Naive B cell (primary cell): Measurements from ENCODE around the gene ZNF385B. TPM values are rescaled to one million over a fixed set of nuclear protein-coding genes. Genes with fewer than 3 reads are reported as not detected.

Experiments used
- ATAC-seq, 2 donors: fragments of 150-1000 bp; cut with Tn5 transposase; 2 replicates each; pipeline ENCODE4 v1.10.0; 2021; ENCODE audit warnings: low read depth in 2 of 2, mild to moderate bottlenecking in 2 of 2, moderate library complexity in 2 of 2
- DNase-seq: peaks from one replicate; pipeline ENCODE4 v3.0.0; 2022
- H3K27ac Mint-ChIP-seq, 6 donors: one replicate each; pipeline ENCODE4 v1.8.0; 2020 to 2022; ENCODE audit warnings: mild to moderate bottlenecking in 6 of 6, mixed read lengths in 6 of 6, moderate library complexity in 5 of 6, inconsistent platforms in 2 of 6
- H3K27me3 Mint-ChIP-seq, 3 donors: one replicate each; pipeline ENCODE4 v1.8.0; 2021 to 2022; ENCODE audit warnings: mixed read lengths in 3 of 3, mild to moderate bottlenecking in 1 of 3
- H3K36me3 Mint-ChIP-seq, 2 donors: one replicate each; pipeline ENCODE4 v1.8.0; 2020 to 2022; ENCODE audit warnings: mixed read lengths in 2 of 2, inconsistent platforms in 1 of 2, mild to moderate bottlenecking in 1 of 2
- H3K4me1 Mint-ChIP-seq, 3 donors: one replicate each; pipeline ENCODE4 v1.8.0; 2020 to 2022; ENCODE audit warnings: mixed read lengths in 3 of 3, inconsistent platforms in 1 of 3, mild to moderate bottlenecking in 1 of 3, moderate library complexity in 1 of 3
- H3K4me3 Mint-ChIP-seq, 8 donors: one replicate each; pipeline ENCODE4 v1.8.0; 2020 to 2022; ENCODE audit warnings: mild to moderate bottlenecking in 8 of 8, mixed read lengths in 8 of 8, moderate library complexity in 8 of 8, inconsistent platforms in 2 of 8
- H3K9me3 Mint-ChIP-seq, 7 donors: one replicate each; pipeline ENCODE4 v1.8.0; 2020 to 2022; ENCODE audit warnings: mixed read lengths in 7 of 7, mild to moderate bottlenecking in 5 of 7, inconsistent platforms in 2 of 7, moderate library complexity in 1 of 7
- polyA plus RNA-seq, 6 donors: library from polyadenylated mRNA; unstranded; fragments of 300-500 nt; fragmentation: Illumina TruSeq; gene quantifications; one replicate each; pipeline ENCODE4 v1.2.3, GENCODE V29; 2021; ENCODE audit warnings: low read depth in 6 of 6

Gene ZNF385B
- polyA plus RNA-seq, 6 donors from 2014 or later, result not detected

- Mint-ChIP-seq H3K36me3 (no peaks in the 10 kb centered on the region), H3K4me1 (no peaks in the 10 kb centered on the region), H3K27ac (no peak overlapping the region), H3K9me3 (peaks cover 0 to 4% (median 0%) of the 10 kb centered on the region in 7 donors), H3K4me3 (no peak overlapping the region), H3K27me3 (no peaks in the 10 kb centered on the region)
- no peak for ATAC-seq
- DNase-seq, result no peak
Measured at GRCh38 chr2:179581605-179582004, 279.8 kb downstream of the ZNF385B start.

- Mint-ChIP-seq H3K36me3 (no peaks in the 10 kb centered on the region), H3K4me3 (no peak overlapping the region), H3K27me3 (peaks cover 0 to 5% (median 0%) of the 10 kb centered on the region in 3 donors), H3K9me3 (peaks cover 0 to 4% (median 0%) of the 10 kb centered on the region in 7 donors), H3K27ac (no peak overlapping the region), H3K4me1 (no peaks in the 10 kb centered on the region)
- DNase-seq, result no peak
- no peak for ATAC-seq
Measured at GRCh38 chr2:179580378-179581146, 280.9 kb downstream of the ZNF385B start.

GRCh38 chr2:179579800-179580199, 281.6 kb downstream of the ZNF385B start:
- no peaks in the 10 kb centered on the region for H3K36me3 Mint-ChIP-seq
- H3K4me3 Mint-ChIP-seq, result no peak overlapping the region
- no peak overlapping the region for H3K27ac Mint-ChIP-seq
- H3K4me1 Mint-ChIP-seq, result no peaks in the 10 kb centered on the region
- ATAC-seq (no peak), DNase-seq (no peak)
- peaks cover 0 to 4% (median 0%) of the 10 kb centered on the region in 7 donors for H3K9me3 Mint-ChIP-seq
- peaks cover 0 to 8% (median 4%) of the 10 kb centered on the region in 3 donors for H3K27me3 Mint-ChIP-seq

- no peak for DNase-seq
- H3K27ac Mint-ChIP-seq, result no peak overlapping the region
- no peaks in the 10 kb centered on the region for H3K4me1 Mint-ChIP-seq
- no peak overlapping the region for H3K4me3 Mint-ChIP-seq
- H3K27me3 Mint-ChIP-seq, result peaks cover 0 to 10% (median 7%) of the 10 kb centered on the region in 3 donors
- H3K9me3 Mint-ChIP-seq, result peaks cover 0 to 5% (median 0%) of the 10 kb centered on the region in 7 donors
- H3K36me3 Mint-ChIP-seq, result no peaks in the 10 kb centered on the region
- no peak for ATAC-seq
Measured at GRCh38 chr2:179578171-179578916, 283.1 kb downstream of the ZNF385B start.

- DNase-seq, result no peak
- Mint-ChIP-seq H3K9me3 (peaks cover 0 to 3% (median 0%) of the 10 kb centered on the region in 7 donors), H3K27ac (no peak overlapping the region), H3K4me3 (no peak overlapping the region), H3K36me3 (no peaks in the 10 kb centered on the region), H3K4me1 (no peaks in the 10 kb centered on the region), H3K27me3 (peaks cover 0 to 10% (median 7%) of the 10 kb centered on the region in 3 donors)
- ATAC-seq, result no peak
Measured at GRCh38 chr2:179574061-179574519, 287.3 kb downstream of the ZNF385B start.

- H3K36me3 Mint-ChIP-seq, result no peaks in the 10 kb centered on the region
- no peak overlapping the region for H3K27ac Mint-ChIP-seq
- no peak for DNase-seq
- no peaks in the 10 kb centered on the region for H3K4me1 Mint-ChIP-seq
- peaks cover 4 to 10% (median 7%) of the 10 kb centered on the region in 3 donors for H3K27me3 Mint-ChIP-seq
- H3K4me3 Mint-ChIP-seq, result no peak overlapping the region
- ATAC-seq, result no peak
- peaks cover 0 to 3% (median 0%) of the 10 kb centered on the region in 7 donors for H3K9me3 Mint-ChIP-seq
Measured at GRCh38 chr2:179572544-179572943, 288.9 kb downstream of the ZNF385B start.

GRCh38 chr2:179571721-179572120, 289.7 kb downstream of the ZNF385B start:
- H3K4me1 Mint-ChIP-seq, result no peaks in the 10 kb centered on the region
- H3K27ac Mint-ChIP-seq, result no peak overlapping the region
- H3K4me3 Mint-ChIP-seq, result no peak overlapping the region
- H3K9me3 Mint-ChIP-seq, result peaks cover 0 to 3% (median 0%) of the 10 kb centered on the region in 7 donors
- H3K27me3 Mint-ChIP-seq, result peaks cover 4 to 10% (median 7%) of the 10 kb centered on the region in 3 donors
- ATAC-seq (no peak), DNase-seq (no peak)
- no peaks in the 10 kb centered on the region for H3K36me3 Mint-ChIP-seq

- H3K27me3 Mint-ChIP-seq, result peaks cover 4 to 10% (median 7%) of the 10 kb centered on the region in 3 donors
- no peaks in the 10 kb centered on the region for H3K4me1 Mint-ChIP-seq
- H3K36me3 Mint-ChIP-seq, result no peaks in the 10 kb centered on the region
- DNase-seq, result no peak
- H3K9me3 Mint-ChIP-seq, result peaks cover 0 to 3% (median 0%) of the 10 kb centered on the region in 7 donors
- no peak overlapping the region for H3K4me3 Mint-ChIP-seq
- H3K27ac Mint-ChIP-seq, result no peak overlapping the region
- no peak for ATAC-seq
Measured at GRCh38 chr2:179571252-179571651, 290.2 kb downstream of the ZNF385B start.

GRCh38 chr2:179569831-179570233, 291.6 kb downstream of the ZNF385B start:
- H3K27me3 Mint-ChIP-seq, result peaks cover 2 to 16% (median 3%) of the 10 kb centered on the region in 3 donors
- H3K9me3 Mint-ChIP-seq, result peaks cover 0 to 3% (median 0%) of the 10 kb centered on the region in 7 donors
- DNase-seq (no peak), ATAC-seq (no peak)
- no peak overlapping the region for H3K27ac Mint-ChIP-seq
- no peaks in the 10 kb centered on the region for H3K36me3 Mint-ChIP-seq
- no peaks in the 10 kb centered on the region for H3K4me1 Mint-ChIP-seq
- no peak overlapping the region for H3K4me3 Mint-ChIP-seq

GRCh38 chr2:179565807-179566206, 295.6 kb downstream of the ZNF385B start:
- ATAC-seq (no peak), DNase-seq (no peak)
- H3K4me1 Mint-ChIP-seq, result no peaks in the 10 kb centered on the region
- no peak overlapping the region for H3K27ac Mint-ChIP-seq
- H3K9me3 Mint-ChIP-seq, result no peaks in the 10 kb centered on the region
- no peaks in the 10 kb centered on the region for H3K36me3 Mint-ChIP-seq
- peaks cover 0 to 24% (median 8%) of the 10 kb centered on the region in 3 donors for H3K27me3 Mint-ChIP-seq
- H3K4me3 Mint-ChIP-seq, result no peak overlapping the region

- ATAC-seq (no peak), DNase-seq (no peak)
- Mint-ChIP-seq H3K27me3 (peaks cover 0 to 20% (median 15%) of the 10 kb centered on the region in 3 donors), H3K4me3 (no peak overlapping the region), H3K36me3 (no peaks in the 10 kb centered on the region), H3K27ac (no peak overlapping the region), H3K9me3 (no peaks in the 10 kb centered on the region), H3K4me1 (no peaks in the 10 kb centered on the region)
Measured at GRCh38 chr2:179562330-179562885, 299.0 kb downstream of the ZNF385B start.

- Mint-ChIP-seq H3K27me3 (peaks cover 0 to 20% (median 15%) of the 10 kb centered on the region in 3 donors), H3K9me3 (no peaks in the 10 kb centered on the region), H3K4me1 (no peaks in the 10 kb centered on the region), H3K27ac (no peak overlapping the region), H3K36me3 (no peaks in the 10 kb centered on the region), H3K4me3 (no peak overlapping the region)
- no peak for ATAC-seq
- DNase-seq, result no peak
Measured at GRCh38 chr2:179561702-179562101, 299.7 kb downstream of the ZNF385B start.

- Mint-ChIP-seq H3K9me3 (no peaks in the 10 kb centered on the region), H3K4me1 (no peaks in the 10 kb centered on the region), H3K27me3 (peaks cover 0 to 15% (median 12%) of the 10 kb centered on the region in 3 donors), H3K36me3 (no peaks in the 10 kb centered on the region), H3K27ac (no peak overlapping the region), H3K4me3 (no peak overlapping the region)
- no peak for ATAC-seq
- no peak for DNase-seq
Measured at GRCh38 chr2:179560257-179560735, 301.1 kb downstream of the ZNF385B start.
